Progenitor cell of endocrine pancreas (in vitro differentiated cells): ENCODE data around the gene SPTLC2. TPM values are rescaled to one million over a fixed set of nuclear protein-coding genes. Genes with fewer than 3 reads are reported as not detected.

Source experiments
- DNase-seq: peaks from one replicate; pipeline ENCODE4 v3.0.0; 2021; ENCODE audit warnings: low spot score; ENCODE audit not compliant: unreplicated experiment
- H3K27ac Mint-ChIP-seq: 2 replicates; pipeline ENCODE4 v1.8.0; 2021; ENCODE audit warnings: mild to moderate bottlenecking, moderate library complexity, mixed read lengths
- H3K27me3 Mint-ChIP-seq: 2 replicates; pipeline ENCODE4 v1.8.0; 2021; ENCODE audit warnings: mixed read lengths
- H3K36me3 Mint-ChIP-seq: 2 replicates; pipeline ENCODE4 v1.8.0; 2022; ENCODE audit warnings: mixed read lengths; ENCODE audit not compliant: insufficient read depth
- H3K4me1 Mint-ChIP-seq: 2 replicates; pipeline ENCODE4 v1.8.0; 2021; ENCODE audit warnings: low read depth, mixed read lengths
- H3K4me3 Mint-ChIP-seq: 2 replicates; pipeline ENCODE4 v1.8.0; 2021; ENCODE audit warnings: low read depth, mild to moderate bottlenecking, moderate library complexity, mixed read lengths
- H3K9me3 Mint-ChIP-seq: 2 replicates; pipeline ENCODE4 v1.8.0; 2021; ENCODE audit warnings: low read depth, mixed read lengths
- CTCF ChIP-seq: fragments of 200-600 bp; sonication (generic); IDR thresholded peaks from one replicate; pipeline ENCODE4 v1.5.0; 2021; ENCODE audit warnings: antibody characterized with exemption, mild to moderate bottlenecking; ENCODE audit not compliant: unreplicated experiment
- total RNA-seq: library from RNA; stranded (reverse); gene quantifications from 2 replicates; pipeline ENCODE4 v1.2.1, GENCODE V29; 2021

SPTLC2 gene
- total RNA-seq, 1 donor from 2014 or later = 53.6 TPM

DNA sequence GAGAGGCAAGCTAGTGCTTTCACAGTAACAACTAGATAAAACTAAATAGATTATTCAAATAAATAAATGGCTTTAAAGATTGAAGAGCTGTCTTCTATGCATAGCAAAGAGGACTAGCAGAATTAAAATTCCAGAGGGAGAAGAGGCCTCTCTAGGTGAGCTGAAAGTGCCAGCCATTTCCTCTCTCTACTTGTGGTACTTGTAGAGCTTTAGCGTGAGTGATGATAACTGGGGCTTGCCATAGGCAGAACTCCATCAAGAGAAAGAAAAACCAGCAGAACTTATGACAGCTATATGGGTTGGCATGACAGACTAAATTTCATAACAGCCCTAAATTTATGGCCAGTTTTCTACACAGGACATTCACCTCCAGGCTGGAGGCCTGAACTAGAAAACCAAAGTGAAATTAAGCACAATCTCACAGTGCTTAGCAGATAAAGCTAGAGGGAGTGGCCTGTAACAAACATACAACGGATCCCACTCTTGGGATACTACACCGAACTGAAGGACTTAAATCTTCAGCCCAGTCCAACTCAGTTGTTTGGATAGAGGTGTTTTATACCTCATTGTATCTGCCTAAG is 11.0 kb downstream of the SPTLC2 start:
- Mint-ChIP-seq H3K4me1 (peaks cover 33% of the 10 kb centered on the region), H3K4me3 (no peak overlapping the region), H3K27ac (peak overlapping the region; percentile 56), H3K9me3 (peaks cover 4% of the 10 kb centered on the region), H3K36me3 (peaks cover 4% of the 10 kb centered on the region), H3K27me3 (no peaks in the 10 kb centered on the region)
- DNase-seq = no peak
- no peak for TF ChIP-seq CTCF

- no peak overlapping the region for H3K27ac Mint-ChIP-seq
- no peaks in the 10 kb centered on the region for H3K27me3 Mint-ChIP-seq
- H3K9me3 Mint-ChIP-seq = peaks cover 4% of the 10 kb centered on the region
- peaks cover 4% of the 10 kb centered on the region for H3K36me3 Mint-ChIP-seq
- no peak overlapping the region for H3K4me3 Mint-ChIP-seq
- peaks cover 49% of the 10 kb centered on the region for H3K4me1 Mint-ChIP-seq
- no peak for DNase-seq
- peak; percentile 27 for TF ChIP-seq CTCF
Measured at GRCh38 chr14:77603654-77604255, 12.7 kb downstream of the SPTLC2 start.

- Mint-ChIP-seq H3K9me3 (peaks cover 4% of the 10 kb centered on the region), H3K27me3 (no peaks in the 10 kb centered on the region), H3K4me3 (no peak overlapping the region), H3K27ac (no peak overlapping the region), H3K4me1 (peaks cover 56% of the 10 kb centered on the region), H3K36me3 (peaks cover 6% of the 10 kb centered on the region)
- TF ChIP-seq CTCF = no peak
- no peak for DNase-seq
Measured at GRCh38 chr14:77603031-77603430, 13.4 kb downstream of the SPTLC2 start.

DNA sequence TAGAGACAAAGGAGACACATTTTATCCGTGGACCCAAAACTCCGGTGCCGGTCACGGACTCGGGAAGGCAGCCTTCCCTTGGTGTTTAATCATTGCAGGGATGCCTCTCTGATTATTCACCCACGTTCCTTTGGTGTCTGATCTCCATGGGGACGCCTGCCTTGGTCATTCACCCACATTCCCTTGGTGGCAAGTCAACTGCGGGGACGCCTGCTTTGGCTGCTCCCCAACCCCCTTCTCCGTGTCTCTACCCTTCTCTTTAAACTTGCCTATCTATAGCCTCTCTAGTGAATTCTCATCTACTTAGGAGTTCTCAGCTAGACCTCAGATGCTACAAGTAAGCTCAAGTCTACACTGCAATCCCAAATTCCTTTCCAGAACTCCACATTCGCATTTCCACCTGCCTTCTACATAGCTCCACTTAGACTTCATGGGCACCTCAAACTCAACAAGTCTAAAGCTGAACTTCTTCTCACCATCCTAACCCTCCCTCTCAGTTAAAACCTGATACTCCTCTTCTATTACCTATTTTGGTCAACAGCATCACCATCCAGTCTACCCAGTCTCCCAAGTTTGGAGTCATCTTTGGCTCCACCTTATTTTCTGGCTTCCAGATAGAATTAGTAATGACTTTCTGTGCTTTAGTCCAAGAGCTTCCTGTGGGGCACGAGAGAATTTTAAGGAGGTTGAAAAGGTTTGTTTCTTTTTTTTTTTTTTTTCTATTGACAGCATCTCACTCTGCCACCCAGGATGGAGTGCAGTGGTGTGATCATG is 14.4 kb downstream of the SPTLC2 start:
- H3K36me3 Mint-ChIP-seq = peaks cover 8% of the 10 kb centered on the region
- H3K9me3 Mint-ChIP-seq = peaks cover 4% of the 10 kb centered on the region
- H3K4me3 Mint-ChIP-seq = no peak overlapping the region
- no peak for DNase-seq
- H3K27ac Mint-ChIP-seq = peak overlapping the region; percentile 62
- H3K4me1 Mint-ChIP-seq = peaks cover 52% of the 10 kb centered on the region
- TF ChIP-seq CTCF = no peak
- H3K27me3 Mint-ChIP-seq = no peaks in the 10 kb centered on the region

GRCh38 chr14:77599889-77600288 is 16.5 kb downstream of the SPTLC2 start:
- Mint-ChIP-seq H3K4me3 (no peak overlapping the region), H3K36me3 (peaks cover 13% of the 10 kb centered on the region), H3K27me3 (no peaks in the 10 kb centered on the region), H3K27ac (no peak overlapping the region), H3K9me3 (peaks cover 4% of the 10 kb centered on the region), H3K4me1 (peaks cover 41% of the 10 kb centered on the region)
- no peak for DNase-seq
- no peak for TF ChIP-seq CTCF
